ENCODE data around the gene APOBEC3H. TPM values are rescaled to one million over a fixed set of nuclear protein-coding genes. Genes with fewer than 3 reads are reported as not detected.

APOBEC3H gene
- total RNA-seq, 4 donors from 2014 or later: 0.67 TPM; not detected in 3

- no peaks in the 10 kb centered on the region for H3K9me3 ChIP-seq
- H3K27me3 ChIP-seq: no peaks in the 10 kb centered on the region
- intact Hi-C loops (cut with DNase I): no loop called here
- H3K36me3 ChIP-seq: no peaks in the 10 kb centered on the region
- no peak for TF ChIP-seq POLR2A (IDR thresholded peaks at IDR 0.05)
- TF ChIP-seq, protein P1, sequence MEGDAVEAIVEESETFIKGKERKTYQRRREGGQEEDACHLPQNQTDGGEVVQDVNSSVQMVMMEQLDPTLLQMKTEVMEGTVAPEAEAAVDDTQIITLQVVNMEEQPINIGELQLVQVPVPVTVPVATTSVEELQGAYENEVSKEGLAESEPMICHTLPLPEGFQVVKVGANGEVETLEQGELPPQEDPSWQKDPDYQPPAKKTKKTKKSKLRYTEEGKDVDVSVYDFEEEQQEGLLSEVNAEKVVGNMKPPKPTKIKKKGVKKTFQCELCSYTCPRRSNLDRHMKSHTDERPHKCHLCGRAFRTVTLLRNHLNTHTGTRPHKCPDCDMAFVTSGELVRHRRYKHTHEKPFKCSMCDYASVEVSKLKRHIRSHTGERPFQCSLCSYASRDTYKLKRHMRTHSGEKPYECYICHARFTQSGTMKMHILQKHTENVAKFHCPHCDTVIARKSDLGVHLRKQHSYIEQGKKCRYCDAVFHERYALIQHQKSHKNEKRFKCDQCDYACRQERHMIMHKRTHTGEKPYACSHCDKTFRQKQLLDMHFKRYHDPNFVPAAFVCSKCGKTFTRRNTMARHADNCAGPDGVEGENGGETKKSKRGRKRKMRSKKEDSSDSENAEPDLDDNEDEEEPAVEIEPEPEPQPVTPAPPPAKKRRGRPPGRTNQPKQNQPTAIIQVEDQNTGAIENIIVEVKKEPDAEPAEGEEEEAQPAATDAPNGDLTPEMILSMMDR (IDR thresholded peaks at IDR 0.05): no peak
- H3K4me3 ChIP-seq (replicated peaks in 1 of 3): no peak overlapping the region
- WGBS, 2 donors: 45 to 46% methylated on average over 17 to 18 of the region's 18 CpGs
- peak; percentile 75 to 77 for DNase-seq
- H3K4me1 ChIP-seq: peaks cover 0 to 4% of the 10 kb centered on the region in 2 donors
- no peak overlapping the region for H3K27ac ChIP-seq
Measured at GRCh38 chr22:39087881-39088684, 9.0 kb upstream of the APOBEC3H start.

- DNase-seq: no peak
- Histone ChIP-seq H3K4me3 (replicated peaks in 1 of 3) (no peak overlapping the region), H3K4me1 (peaks cover 0 to 4% of the 10 kb centered on the region in 2 donors), H3K27ac (no peak overlapping the region), H3K9me3 (no peaks in the 10 kb centered on the region), H3K36me3 (no peaks in the 10 kb centered on the region), H3K27me3 (no peaks in the 10 kb centered on the region)
- intact Hi-C loops (cut with DNase I): no loop called here
- WGBS, 2 donors: 86% methylated on average over 2 to 5 of the region's 5 CpGs
- TF ChIP-seq, protein P1 (IDR thresholded peaks at IDR 0.05): no peak
- TF ChIP-seq POLR2A (IDR thresholded peaks at IDR 0.05): no peak
Measured at GRCh38 chr22:39088685-39089032, 8.4 kb upstream of the APOBEC3H start.

DNA sequence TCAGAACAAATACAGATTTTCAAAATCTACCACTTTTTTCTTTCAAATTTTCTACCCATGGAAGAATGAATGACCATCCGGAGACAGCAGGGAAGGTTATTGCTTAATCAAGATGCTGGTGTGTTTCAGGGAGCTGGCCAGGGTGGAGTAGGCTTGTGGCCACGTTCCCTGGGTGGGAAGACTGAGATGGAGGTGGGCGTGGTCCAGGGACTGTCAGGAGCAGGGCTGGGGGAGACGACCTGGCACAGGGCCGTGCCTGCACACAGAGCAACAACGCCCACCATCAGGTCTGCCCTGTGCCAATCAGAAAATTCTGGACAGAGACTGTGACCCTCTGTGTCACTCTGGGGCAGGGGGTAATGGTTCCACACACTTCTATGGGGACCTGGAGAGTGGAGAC, 7.1 kb upstream of the APOBEC3H start:
- Histone ChIP-seq H3K4me1 (peaks cover 0 to 4% of the 10 kb centered on the region in 2 donors), H3K9me3 (no peaks in the 10 kb centered on the region), H3K36me3 (no peaks in the 10 kb centered on the region), H3K27me3 (no peaks in the 10 kb centered on the region), H3K4me3 (replicated peaks in 1 of 3) (no peak overlapping the region), H3K27ac (no peak overlapping the region)
- 81 to 91% methylated on average over 6 of the region's 6 CpGs for WGBS, 2 donors
- intact Hi-C loops (cut with DNase I): no loop called here
- DNase-seq: no peak
- TF ChIP-seq, protein P1 (IDR thresholded peaks at IDR 0.05): no peak
- no peak for TF ChIP-seq POLR2A (IDR thresholded peaks at IDR 0.05)

GRCh38 chr22:39090426-39091064, 6.5 kb upstream of the APOBEC3H start:
- H3K4me3 ChIP-seq (replicated peaks in 1 of 3): no peak overlapping the region
- no peaks in the 10 kb centered on the region for H3K27me3 ChIP-seq
- no peak overlapping the region for H3K27ac ChIP-seq
- H3K4me1 ChIP-seq: peaks cover 0 to 4% of the 10 kb centered on the region in 2 donors
- no peaks in the 10 kb centered on the region for H3K9me3 ChIP-seq
- WGBS, 2 donors: 82% methylated on average over 9 to 11 of the region's 15 CpGs
- TF ChIP-seq, protein P1 (IDR thresholded peaks at IDR 0.05): no peak
- no peak for TF ChIP-seq POLR2A (IDR thresholded peaks at IDR 0.05)
- intact Hi-C loops (cut with DNase I): no loop called here
- peak in 1 of 2 donors; percentile 15 for DNase-seq
- H3K36me3 ChIP-seq: no peaks in the 10 kb centered on the region

All from thyroid gland (tissue), 4 donors.